Motor neuron (in vitro differentiated cells): ENCODE results near the gene JPH2. TPM values are rescaled to one million over a fixed set of nuclear protein-coding genes. Genes with fewer than 3 reads are reported as not detected.
A peak's percentile ranks its signal among the peaks of the same experiment; 100 is the strongest.
"Not testable (repeated sequence)": the region's sequence is repeated elsewhere in the genome, so short reads cannot be mapped to it uniquely, and the experiment has no call there.

Experiments used
- ATAC-seq, 8 experiments: fragments of 200-7000 bp; cut with Tn5 transposase; replicated peaks in 6 of 8; 2 replicates each; pipeline ENCODE4 v1.8.0; 2021; ENCODE audit warnings: mild to moderate bottlenecking in 8 of 8, moderate library complexity in 8 of 8
- H3K27ac ChIP-seq, 2 donors: fragments of 250-450 bp; sonication (Bioruptor Pico); 2 replicates each; pipeline ENCODE4 v1.9.0; 2021; ENCODE audit warnings: antibody characterized with exemption in 2 of 2, mild to moderate bottlenecking in 2 of 2, moderate library complexity in 1 of 2
- H3K4me1 ChIP-seq, 2 donors: fragments of 250-450 bp; sonication (Bioruptor Pico); replicated peaks in 1 of 2; 2 replicates each; pipeline ENCODE4 v1.6.1; 2021; ENCODE audit warnings: antibody characterized with exemption in 2 of 2, mild to moderate bottlenecking in 2 of 2, moderate library complexity in 1 of 2
- H3K4me3 ChIP-seq, 5 donors: fragments of 250-450 bp; sonication (Bioruptor Pico); 2 replicates each; pipeline ENCODE4 v1.9.0; 2021; ENCODE audit warnings: antibody characterized with exemption in 5 of 5, mild to moderate bottlenecking in 5 of 5, moderate library complexity in 4 of 5
- WGBS, 10 experiments: fragments of 450-650 bp; shearing (Covaris generic); methylation state at CpG; one replicate each; pipeline ENCODE4 v1.0.0; 2022; 5-methylcytosine and 5-hydroxymethylcytosine counted together
- in situ Hi-C, 9 experiments: fragments of 400-800 bp; cut with MboI; loops; one replicate each; pipeline ENCODE4 v1.15.0; 2021; ENCODE audit warnings: low sequenced_read_pairs in 9 of 9, low pct_unique_long_range_greater_than_20kb in 2 of 9; ENCODE audit not compliant: unreplicated experiment in 9 of 9
- total RNA-seq, 8 experiments: library from RNA; unstranded; fragments of 300-600 nt; gene quantifications; 2 replicates each; pipeline versions ENCODE4 v1.2.3 to v1.2.4, GENCODE V29; 2022

Gene JPH2
- total RNA-seq, 8 experiments from 2014 or later = 0.05 to 2.4 (median 0.28) TPM; not detected in 1

- in situ Hi-C loops = loop anchor here in 1 of 9 experiments (10.0 kb wide), 1 partner anchor 81 kb away; no protein-coding TSS in a partner anchor
- Histone ChIP-seq H3K27ac (no peak overlapping the region), H3K4me1 (peaks cover 0 to 4% of the 10 kb centered on the region in 2 donors), H3K4me3 (no peak overlapping the region)
- ATAC-seq = no peak
- WGBS, 10 experiments = 37 to 100% (median 63%) methylated on average over 1 to 3 of the region's 3 CpGs
Measured at GRCh38 chr20:44196271-44196670, 9.3 kb upstream of the JPH2 start.

GRCh38 chr20:44195605-44196004 is 8.6 kb upstream of the JPH2 start:
- in situ Hi-C loops = loop anchor here in 1 of 9 experiments (10.0 kb wide), 1 partner anchor 81 kb away; no protein-coding TSS in a partner anchor
- no peak for ATAC-seq
- 89 to 100% (median 100%) methylated on average over 1 of the region's 1 CpG; no CpG with 5 or more reads in 6 of the 10 experiments for WGBS, 10 experiments
- Histone ChIP-seq H3K27ac (no peak overlapping the region), H3K4me1 (peaks cover 0 to 4% of the 10 kb centered on the region in 2 donors), H3K4me3 (no peak overlapping the region)

GRCh38 chr20:44193801-44194200 is 6.8 kb upstream of the JPH2 start:
- no peak for ATAC-seq
- in situ Hi-C loops = loop anchor here in 4 of 9 experiments (5.0 to 10.0 kb wide), 2 partner anchors 76 to 79 kb away; no protein-coding TSS in a partner anchor
- H3K4me3 ChIP-seq = no peak overlapping the region
- 56 to 100% (median 81%) methylated on average over 1 to 2 of the region's 2 CpGs; no CpG with 5 or more reads in 4 of the 10 experiments for WGBS, 10 experiments
- peaks cover 0 to 4% of the 10 kb centered on the region in 2 donors for H3K4me1 ChIP-seq
- no peak overlapping the region for H3K27ac ChIP-seq

DNA sequence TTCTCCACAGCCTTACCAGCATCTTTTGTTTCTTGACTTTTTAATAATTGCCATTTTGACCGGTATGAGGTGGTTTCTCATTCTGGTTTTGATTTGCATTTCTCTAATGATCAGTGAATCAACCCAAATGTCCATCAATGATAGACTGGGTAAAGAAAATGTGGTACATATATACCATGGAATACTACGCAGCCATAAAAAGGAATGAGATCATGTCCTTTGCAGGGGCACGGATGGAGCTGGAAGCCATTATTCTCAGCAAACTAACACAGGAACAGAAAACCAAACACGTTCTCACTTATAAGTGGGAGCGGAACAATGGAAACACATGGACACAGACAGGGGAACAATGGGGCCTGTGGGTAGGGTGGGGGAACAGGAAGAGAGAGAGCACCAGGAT is 4.7 kb upstream of the JPH2 start:
- 67 to 100% (median 86%) methylated on average over 1 to 5 of the region's 5 CpGs; no CpG with 5 or more reads in 1 of the 10 experiments for WGBS, 10 experiments
- H3K27ac ChIP-seq, ATAC-seq, H3K4me3 ChIP-seq: not testable (repeated sequence)
- in situ Hi-C loops = loop anchor here in 4 of 9 experiments (5.0 to 10.0 kb wide), 2 partner anchors 74 to 77 kb away; no protein-coding TSS in a partner anchor
- H3K4me1 ChIP-seq = peaks cover 9 to 16% of the 10 kb centered on the region in 2 donors

DNA sequence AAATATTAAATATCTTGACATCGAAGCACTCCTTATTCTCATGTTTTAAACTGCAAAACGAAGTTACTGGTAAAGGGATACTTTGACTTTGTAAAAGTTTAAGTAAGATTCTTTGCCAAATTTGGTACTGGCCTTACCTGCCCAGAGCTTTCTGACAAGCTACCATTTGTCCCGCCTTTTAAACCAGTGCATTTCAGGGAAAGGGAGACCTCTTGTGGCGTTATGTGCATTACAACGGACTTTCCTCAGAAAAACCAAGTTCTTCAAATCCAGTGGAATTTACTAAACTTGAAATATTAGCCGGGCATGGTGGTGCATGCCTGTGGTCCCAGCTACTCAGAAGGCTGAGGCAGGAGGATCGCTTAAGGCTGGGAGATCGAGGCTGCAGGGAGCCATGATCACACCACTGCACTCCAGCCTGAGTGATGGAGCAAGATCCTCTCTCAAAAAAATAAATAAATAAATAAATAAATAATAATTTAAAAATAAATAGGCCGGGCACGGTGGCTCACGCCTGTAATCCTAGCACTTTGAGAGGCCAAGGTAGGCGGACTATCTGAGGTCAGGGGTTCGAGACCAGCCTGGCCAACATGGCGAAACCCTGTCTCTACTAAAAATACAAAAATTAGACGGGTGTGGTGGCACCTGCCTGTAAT is 3.3 kb upstream of the JPH2 start:
- peaks cover 9 to 13% of the 10 kb centered on the region in 2 donors for H3K4me1 ChIP-seq
- H3K4me3 ChIP-seq, H3K27ac ChIP-seq: not testable (repeated sequence)
- peak in 5 of 8 experiments; percentile 7 to 47 (median 25) for ATAC-seq
- in situ Hi-C loops = loop anchor here in 4 of 9 experiments (5.0 to 10.0 kb wide), 2 partner anchors 73 to 76 kb away; no protein-coding TSS in a partner anchor
- 0 to 100% (median 5%) methylated on average over 1 to 13 of the region's 15 CpGs for WGBS, 10 experiments

GRCh38 chr20:44188752-44189151 is 1.8 kb upstream of the JPH2 start:
- in situ Hi-C loops = no loop called here
- 67 to 95% (median 82%) methylated on average over 1 to 5 of the region's 6 CpGs; no CpG with 5 or more reads in 3 of the 10 experiments for WGBS, 10 experiments
- Histone ChIP-seq H3K4me1 (peaks cover 9 to 13% of the 10 kb centered on the region in 2 donors), H3K4me3 (no peak overlapping the region), H3K27ac (no peak overlapping the region)
- no peak for ATAC-seq

DNA sequence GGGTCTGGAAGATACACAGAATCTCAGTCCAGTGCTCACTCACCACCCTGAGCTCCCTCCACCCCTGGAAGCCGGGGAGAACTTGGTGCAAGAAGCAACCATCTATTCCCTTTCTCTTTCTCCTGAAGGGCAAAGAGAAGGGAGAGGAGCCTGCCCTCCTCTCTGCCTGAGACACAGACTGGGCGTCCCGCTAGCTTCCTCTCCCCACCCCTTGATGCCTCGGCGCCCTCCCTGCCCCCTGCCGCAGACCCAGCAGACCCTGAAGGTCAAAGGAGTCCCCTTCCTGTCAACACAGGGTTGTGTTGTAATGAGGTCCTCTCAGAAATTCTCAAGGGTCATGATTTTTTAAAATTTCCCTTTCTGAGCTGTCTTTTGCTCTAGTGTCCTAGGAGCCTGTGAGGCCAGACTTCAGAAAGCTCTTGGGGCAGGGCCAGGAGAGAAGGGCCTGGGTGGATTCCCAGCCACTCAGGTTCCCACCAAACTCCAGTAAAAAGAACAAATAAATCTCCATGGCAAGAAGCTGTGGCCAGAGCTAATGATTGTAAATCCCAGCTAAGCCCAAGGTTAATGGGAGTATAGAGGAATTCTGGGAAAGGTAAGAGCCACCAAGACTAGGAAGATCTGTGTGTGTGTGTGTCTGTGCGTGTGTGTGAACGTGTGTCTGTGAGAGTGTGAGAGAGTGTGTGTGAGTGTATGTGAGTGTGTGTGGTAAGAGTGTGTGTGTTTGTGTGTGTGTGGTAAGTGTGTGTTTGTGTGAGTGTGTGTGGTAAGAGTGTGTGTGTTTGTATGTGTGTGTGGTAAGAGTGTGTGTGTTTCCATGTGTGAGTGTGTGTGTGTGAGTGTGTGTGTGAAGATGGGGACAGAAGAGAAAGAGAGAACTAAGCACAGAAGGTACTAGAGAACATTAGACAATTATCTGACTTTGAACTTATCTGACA is 1.1 kb upstream of the JPH2 start:
- in situ Hi-C loops = no loop called here
- peak in 6 of 8 experiments; percentile 15 to 47 (median 30) for ATAC-seq
- Histone ChIP-seq H3K4me3 (no peak overlapping the region), H3K4me1 (peaks cover 9 to 13% of the 10 kb centered on the region in 2 donors), H3K27ac (no peak overlapping the region)
- 68 to 94% (median 88%) methylated on average over 2 to 5 of the region's 8 CpGs; no CpG with 5 or more reads in 5 of the 10 experiments for WGBS, 10 experiments

GRCh38 chr20:44186674-44187053 is 324 bp downstream of the JPH2 start:
- H3K4me3 ChIP-seq = peak overlapping the region in 1 of 5 donors; percentile 3
- 19% methylated on average over 9 of the region's 14 CpGs; no CpG with 5 or more reads in 9 of the 10 experiments for WGBS, 10 experiments
- peak in 6 of 8 experiments; percentile 7 to 31 (median 26) for ATAC-seq
- in situ Hi-C loops = no loop called here
- H3K27ac ChIP-seq = no peak overlapping the region
- H3K4me1 ChIP-seq = peaks cover 9 to 13% of the 10 kb centered on the region in 2 donors

- Histone ChIP-seq H3K27ac (no peak overlapping the region), H3K4me1 (peaks cover 13% of the 10 kb centered on the region in 2 donors), H3K4me3 (no peak overlapping the region)
- WGBS, 10 experiments = 60 to 94% methylated on average over 1 to 6 of the region's 14 CpGs; no CpG with 5 or more reads in 8 of the 10 experiments
- in situ Hi-C loops = no loop called here
- no peak for ATAC-seq
Measured at GRCh38 chr20:44186201-44186600, 787 bp downstream of the JPH2 start.

DNA sequence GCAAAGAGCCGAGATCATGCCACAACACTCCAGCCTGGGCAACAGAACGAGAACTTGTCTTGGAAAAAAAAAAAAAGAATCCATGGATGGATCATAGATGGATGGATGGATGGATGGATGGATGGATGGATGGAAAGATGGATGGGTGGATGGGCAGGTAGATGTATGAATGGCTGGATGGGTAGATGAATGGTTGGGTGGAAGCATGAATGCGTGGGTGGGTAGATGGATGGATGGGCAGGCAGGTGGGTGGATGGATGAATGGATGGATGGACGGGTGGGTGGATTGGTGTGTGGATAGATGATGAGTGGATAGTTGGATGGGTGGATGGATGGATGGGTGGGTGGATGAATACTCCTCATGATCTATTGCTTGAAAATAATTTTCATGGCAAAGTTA is 1.4 kb downstream of the JPH2 start:
- peaks cover 13 to 19% of the 10 kb centered on the region in 2 donors for H3K4me1 ChIP-seq
- H3K27ac ChIP-seq = no peak overlapping the region
- no peak overlapping the region for H3K4me3 ChIP-seq
- no peak for ATAC-seq
- in situ Hi-C loops = no loop called here
- WGBS, 10 experiments = 76 to 100% (median 97%) methylated on average over 1 to 4 of the region's 4 CpGs; no CpG with 5 or more reads in 1 of the 10 experiments

DNA sequence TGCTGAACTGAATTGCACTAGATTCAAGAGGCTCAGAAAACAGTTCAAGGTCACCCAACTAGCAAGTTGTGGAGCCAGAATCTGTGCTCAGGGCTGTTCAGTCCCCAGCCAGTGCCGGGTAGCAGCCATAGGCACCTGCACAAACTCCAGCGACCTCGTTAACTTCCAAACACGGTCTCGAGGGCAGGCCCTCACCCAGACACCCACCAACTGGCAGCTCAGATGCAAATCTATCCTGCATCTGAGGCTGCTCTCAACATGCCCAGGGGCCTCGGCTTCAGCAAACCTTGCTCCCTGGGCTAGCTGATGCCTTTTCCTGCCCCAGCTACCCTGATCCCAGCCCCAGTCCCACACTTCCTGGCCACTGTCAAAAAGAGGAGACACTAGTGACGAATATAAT is 3.7 kb downstream of the JPH2 start:
- WGBS, 10 experiments = 48 to 95% (median 66%) methylated on average over 1 to 5 of the region's 7 CpGs; no CpG with 5 or more reads in 2 of the 10 experiments
- H3K4me3 ChIP-seq = no peak overlapping the region
- in situ Hi-C loops = no loop called here
- no peak for ATAC-seq
- H3K4me1 ChIP-seq = peaks cover 13 to 19% of the 10 kb centered on the region in 2 donors
- no peak overlapping the region for H3K27ac ChIP-seq

DNA sequence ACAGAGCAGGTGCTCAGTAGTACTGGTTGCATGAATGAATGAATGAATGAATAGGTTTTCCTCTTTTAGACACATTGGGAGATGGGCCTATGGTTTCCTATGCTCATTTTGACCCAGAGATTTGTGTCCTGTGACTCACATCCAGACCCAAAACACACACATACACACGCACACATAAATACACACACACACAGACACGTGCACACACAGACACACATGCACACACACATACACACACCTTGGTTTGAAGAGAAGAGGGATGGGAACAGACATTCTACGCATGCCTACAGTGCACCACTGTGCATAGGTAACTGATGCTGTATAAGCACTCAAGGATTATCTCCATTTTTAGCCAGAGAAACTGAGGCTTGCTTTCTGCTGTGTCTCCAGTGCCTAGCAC is 4.1 kb downstream of the JPH2 start:
- H3K27ac ChIP-seq = no peak overlapping the region
- in situ Hi-C loops = no loop called here

More for the DNA sequence above, 4.1 kb downstream of the JPH2 start:
- peaks cover 10 to 17% of the 10 kb centered on the region in 2 donors for H3K4me1 ChIP-seq
- no peak overlapping the region for H3K4me3 ChIP-seq
- WGBS, 10 experiments = 81 to 100% (median 100%) methylated on average over 1 to 3 of the region's 3 CpGs; no CpG with 5 or more reads in 7 of the 10 experiments
- ATAC-seq = no peak
